ENCODE measurements around the gene SUSD4.

SUSD4 gene

GRCh38 chr1:223308136-223308535 is 55.8 kb downstream of the SUSD4 start:
- no peak for TF ChIP-seq CTCF (IDR thresholded peaks at IDR 0.05; ENCODE audit: low read depth, low read length)
- no peak overlapping the region for H3K4me3 ChIP-seq (ENCODE audit: low read depth, low read length)

- no peak for TF ChIP-seq CTCF (IDR thresholded peaks at IDR 0.05; ENCODE audit: low read depth, low read length)
- no peak overlapping the region for H3K4me3 ChIP-seq (ENCODE audit: low read depth, low read length)
Measured at GRCh38 chr1:223307544-223307943, 56.4 kb downstream of the SUSD4 start.

GRCh38 chr1:223304931-223305330 is 59.0 kb downstream of the SUSD4 start:
- TF ChIP-seq CTCF (IDR thresholded peaks at IDR 0.05; ENCODE audit: low read depth, low read length) = no peak
- no peak overlapping the region for H3K4me3 ChIP-seq (ENCODE audit: low read depth, low read length)

GRCh38 chr1:223301371-223301770 is 62.6 kb downstream of the SUSD4 start:
- no peak overlapping the region for H3K4me3 ChIP-seq (ENCODE audit: low read depth, low read length)
- TF ChIP-seq CTCF (IDR thresholded peaks at IDR 0.05; ENCODE audit: low read depth, low read length) = no peak

- TF ChIP-seq CTCF (IDR thresholded peaks at IDR 0.05; ENCODE audit: low read depth, low read length) = no peak
- no peak overlapping the region for H3K4me3 ChIP-seq (ENCODE audit: low read depth, low read length)
Measured at GRCh38 chr1:223299553-223299952, 64.4 kb downstream of the SUSD4 start.

GRCh38 chr1:223298701-223299100 is 65.3 kb downstream of the SUSD4 start:
- H3K4me3 ChIP-seq (ENCODE audit: low read depth, low read length) = no peak overlapping the region
- TF ChIP-seq CTCF (IDR thresholded peaks at IDR 0.05; ENCODE audit: low read depth, low read length) = no peak

GRCh38 chr1:223297800-223298199 is 66.2 kb downstream of the SUSD4 start:
- no peak for TF ChIP-seq CTCF (IDR thresholded peaks at IDR 0.05; ENCODE audit: low read depth, low read length)

More at GRCh38 chr1:223297800-223298199, 66.2 kb downstream of the SUSD4 start:
- no peak overlapping the region for H3K4me3 ChIP-seq (ENCODE audit: low read depth, low read length)

Measured in WI38 (cell line).